DND-41 (cell line): ENCODE measurements around the gene VGLL1.
A peak's percentile ranks its signal among the peaks of the same experiment; 100 is the strongest.

Experiments
- ATAC-seq: fragments of 200-7000 bp; cut with Tn5 transposase; 3 replicates; pipeline ENCODE4 v1.9.1; 2021; ENCODE audit warnings: low read depth; ENCODE audit not compliant: insufficient read depth
- DNase-seq: peaks from one replicate; pipeline ENCODE4 v3.0.0-alpha.2; 2020
- H2AFZ ChIP-seq: 2 replicates; pipeline ENCODE4 v1.6.0; 2012; ENCODE audit warnings: low read depth, low read length
- H3K27ac ChIP-seq: 2 replicates; pipeline ENCODE4 v1.5.1; 2012; ENCODE audit warnings: low read length, inconsistent platforms
- H3K27me3 ChIP-seq: fragments of 200-600 bp; sonication (generic); 2 replicates; pipeline ENCODE4 v1.6.0; 2012; ENCODE audit warnings: low read length, mild to moderate bottlenecking, inconsistent platforms; ENCODE audit not compliant: insufficient read depth, poor library complexity
- H3K36me3 ChIP-seq: 2 replicates; pipeline ENCODE4 v1.5.1; 2012; ENCODE audit warnings: low read length, inconsistent platforms; ENCODE audit not compliant: insufficient read depth
- H3K4me1 ChIP-seq: 2 replicates; pipeline ENCODE4 v1.5.1; 2012; ENCODE audit warnings: mild to moderate bottlenecking, low read length; ENCODE audit not compliant: insufficient read depth
- H3K4me2 ChIP-seq: 2 replicates; pipeline ENCODE4 v1.6.0; 2012; ENCODE audit warnings: mild to moderate bottlenecking, moderate library complexity, low read length, inconsistent platforms; ENCODE audit not compliant: insufficient read depth
- H3K4me3 ChIP-seq, 2 experiments: fragments of 200-600 bp in 1 of 2; shearing (Covaris generic) in 1 of 2; 2 replicates each; pipeline ENCODE4 v1.5.1; 2012 to 2016; ENCODE audit warnings: inconsistent platforms in 2 of 2, low read length in 2 of 2, mild to moderate bottlenecking in 2 of 2, low read depth in 1 of 2, moderate library complexity in 1 of 2
- H3K79me2 ChIP-seq: 2 replicates; pipeline ENCODE4 v1.6.0; 2012; ENCODE audit warnings: low read length, inconsistent platforms; ENCODE audit not compliant: insufficient read depth
- H3K9ac ChIP-seq: 2 replicates; pipeline ENCODE4 v1.6.0; 2012; ENCODE audit warnings: low read depth, mild to moderate bottlenecking, inconsistent platforms, low read length, moderate library complexity
- H3K9me3 ChIP-seq: 2 replicates; pipeline ENCODE4 v1.5.1; 2012; ENCODE audit warnings: low read length, moderate library complexity, mild to moderate bottlenecking, inconsistent platforms; ENCODE audit not compliant: insufficient read depth, severe bottlenecking
- H4K20me1 ChIP-seq: 2 replicates; pipeline ENCODE4 v1.6.0; 2012; ENCODE audit warnings: low read length; ENCODE audit not compliant: insufficient read depth
- EZH2 ChIP-seq: IDR thresholded peaks from 3 replicates; pipeline ENCODE4 v1.6.1; 2012; ENCODE audit warnings: borderline replicate concordance, low read depth, mild to moderate bottlenecking, moderate library complexity, low read length, inconsistent platforms; ENCODE audit not compliant: severe bottlenecking
- TF ChIP-seq, protein P1 (sequence below): IDR thresholded peaks from 2 replicates; pipeline ENCODE4 v1.5.1; 2012; ENCODE audit warnings: borderline replicate concordance, low read length, moderate library complexity, mild to moderate bottlenecking; ENCODE audit not compliant: poor library complexity, severe bottlenecking; ENCODE audit errors: extremely low read depth

VGLL1 gene

DNA sequence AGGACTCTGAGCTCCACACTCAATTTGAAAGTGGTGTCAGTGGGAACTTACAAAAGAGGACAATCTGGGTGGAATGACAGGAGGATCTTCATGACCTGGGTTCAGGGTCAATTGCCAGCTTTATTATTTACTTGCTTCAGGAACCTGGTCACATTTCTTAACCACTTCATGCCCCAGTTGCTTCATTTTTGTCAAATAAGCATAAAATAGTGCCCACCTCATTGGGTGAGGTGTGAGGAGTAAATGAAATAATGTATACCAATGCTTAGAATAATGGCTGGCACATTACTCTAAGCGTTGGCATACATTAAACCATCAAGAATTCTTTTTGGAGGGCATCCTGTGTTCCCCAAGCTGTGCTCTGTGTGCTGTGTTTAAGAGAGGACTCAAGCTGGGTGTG lies 19.4 kb downstream of the VGLL1 start:
- no peak for TF ChIP-seq EZH2
- TF ChIP-seq, protein P1, sequence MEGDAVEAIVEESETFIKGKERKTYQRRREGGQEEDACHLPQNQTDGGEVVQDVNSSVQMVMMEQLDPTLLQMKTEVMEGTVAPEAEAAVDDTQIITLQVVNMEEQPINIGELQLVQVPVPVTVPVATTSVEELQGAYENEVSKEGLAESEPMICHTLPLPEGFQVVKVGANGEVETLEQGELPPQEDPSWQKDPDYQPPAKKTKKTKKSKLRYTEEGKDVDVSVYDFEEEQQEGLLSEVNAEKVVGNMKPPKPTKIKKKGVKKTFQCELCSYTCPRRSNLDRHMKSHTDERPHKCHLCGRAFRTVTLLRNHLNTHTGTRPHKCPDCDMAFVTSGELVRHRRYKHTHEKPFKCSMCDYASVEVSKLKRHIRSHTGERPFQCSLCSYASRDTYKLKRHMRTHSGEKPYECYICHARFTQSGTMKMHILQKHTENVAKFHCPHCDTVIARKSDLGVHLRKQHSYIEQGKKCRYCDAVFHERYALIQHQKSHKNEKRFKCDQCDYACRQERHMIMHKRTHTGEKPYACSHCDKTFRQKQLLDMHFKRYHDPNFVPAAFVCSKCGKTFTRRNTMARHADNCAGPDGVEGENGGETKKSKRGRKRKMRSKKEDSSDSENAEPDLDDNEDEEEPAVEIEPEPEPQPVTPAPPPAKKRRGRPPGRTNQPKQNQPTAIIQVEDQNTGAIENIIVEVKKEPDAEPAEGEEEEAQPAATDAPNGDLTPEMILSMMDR, result no peak
- Histone ChIP-seq H2AFZ (no peak overlapping the region), H3K4me3 (no peak overlapping the region), H3K36me3 (no peaks in the 10 kb centered on the region), H3K27ac (no peak overlapping the region), H3K9me3 (no peaks in the 10 kb centered on the region), H3K9ac (no peak overlapping the region), H3K79me2 (no peaks in the 10 kb centered on the region), H3K4me1 (peaks cover 9% of the 10 kb centered on the region), H3K27me3 (peaks cover 3% of the 10 kb centered on the region), H3K4me2 (no peak overlapping the region), H4K20me1 (no peaks in the 10 kb centered on the region)
- no peak for DNase-seq
- no peak for ATAC-seq

DNA sequence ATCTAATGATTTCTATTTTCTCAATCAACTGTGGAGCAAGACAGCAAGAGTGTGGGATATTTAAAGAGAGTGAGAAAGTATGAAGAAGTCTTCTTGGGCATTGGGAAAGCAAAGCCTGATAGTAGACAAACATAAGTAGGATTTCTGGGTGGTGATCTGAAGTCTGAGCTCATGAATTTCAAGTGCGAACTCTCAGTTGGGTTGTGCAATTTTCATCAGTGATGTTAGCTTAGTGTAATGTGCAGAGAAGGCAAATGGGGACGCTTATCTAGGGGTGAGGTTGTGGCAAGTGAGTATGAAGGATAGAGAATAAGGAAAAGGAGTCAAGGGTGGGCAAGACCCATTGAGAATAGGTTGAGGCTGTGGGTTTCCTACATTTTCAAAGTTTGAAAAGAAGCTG lies 23.7 kb downstream of the VGLL1 start:
- ATAC-seq, result no peak
- no peak overlapping the region for H2AFZ ChIP-seq
- no peak for DNase-seq
- H3K4me2 ChIP-seq, result no peak overlapping the region
- peaks cover 3% of the 10 kb centered on the region for H3K27me3 ChIP-seq
- TF ChIP-seq EZH2, result no peak
- H3K79me2 ChIP-seq, result no peaks in the 10 kb centered on the region
- H3K4me3 ChIP-seq, result no peak overlapping the region
- H3K4me1 ChIP-seq, result no peaks in the 10 kb centered on the region
- H3K9me3 ChIP-seq, result no peaks in the 10 kb centered on the region
- H3K9ac ChIP-seq, result no peak overlapping the region
- no peaks in the 10 kb centered on the region for H4K20me1 ChIP-seq
- H3K27ac ChIP-seq, result no peak overlapping the region
- H3K36me3 ChIP-seq, result no peaks in the 10 kb centered on the region

DNA sequence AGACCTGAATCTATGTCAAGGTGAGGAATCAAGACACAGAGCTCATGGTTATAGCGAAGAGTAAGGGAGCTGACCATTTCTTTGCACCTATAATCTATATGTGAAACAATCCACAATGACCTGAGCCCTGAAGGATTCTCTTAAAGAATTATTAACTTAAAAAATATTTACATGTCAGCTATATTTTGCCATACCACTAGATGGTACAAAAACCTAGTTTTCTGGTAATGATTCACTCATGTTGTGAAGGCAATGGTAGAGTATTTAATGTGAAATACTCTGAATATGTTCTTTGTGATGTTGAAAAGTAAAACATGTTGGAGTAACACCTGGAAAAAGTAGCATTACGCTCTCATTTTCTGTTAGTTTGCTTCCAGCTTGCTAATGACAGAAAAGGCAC lies 40.0 kb downstream of the VGLL1 start:
- no peak overlapping the region for H3K9ac ChIP-seq
- DNase-seq, result no peak

DNA sequence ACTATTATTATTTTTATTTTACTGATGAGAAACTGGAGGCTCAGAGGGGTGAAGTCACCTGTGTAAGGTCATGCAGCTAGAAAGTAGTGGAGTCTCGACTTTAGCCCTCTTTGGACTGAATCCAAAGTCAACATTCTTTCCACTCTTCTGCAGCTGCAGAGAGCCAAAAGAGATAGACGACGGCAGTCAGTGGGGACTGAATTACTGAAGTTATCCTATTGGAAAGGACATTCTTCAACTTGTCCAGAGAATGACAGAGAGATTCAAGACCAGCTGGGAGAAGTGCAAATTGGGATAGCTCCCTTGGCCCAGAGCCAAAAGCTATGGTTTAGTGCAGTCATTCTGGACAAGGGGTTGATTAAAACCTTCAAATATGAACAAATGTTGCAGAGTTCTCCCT lies 42.5 kb downstream of the VGLL1 start:
- TF ChIP-seq, protein P1, result no peak
- TF ChIP-seq EZH2, result no peak
- no peaks in the 10 kb centered on the region for H3K27me3 ChIP-seq
- H2AFZ ChIP-seq, result no peak overlapping the region
- H3K4me2 ChIP-seq, result no peak overlapping the region
- H3K4me1 ChIP-seq, result peaks cover 9% of the 10 kb centered on the region; the same call in 1 of the 2 replicates
- H3K9ac ChIP-seq, result no peak overlapping the region
- H3K79me2 ChIP-seq, result no peaks in the 10 kb centered on the region
- no peak for DNase-seq
- no peak overlapping the region for H3K4me3 ChIP-seq
- no peaks in the 10 kb centered on the region for H3K36me3 ChIP-seq
- H4K20me1 ChIP-seq, result no peaks in the 10 kb centered on the region
- ATAC-seq, result no peak
- no peaks in the 10 kb centered on the region for H3K9me3 ChIP-seq
- no peak overlapping the region for H3K27ac ChIP-seq

More for the DNA sequence above, 40.0 kb downstream of the VGLL1 start:
- TF ChIP-seq, protein P1, result peak; percentile 23
- no peak for TF ChIP-seq EZH2
- H3K4me1 ChIP-seq, result peaks cover 9% of the 10 kb centered on the region; the same call in 1 of the 2 replicates
- H4K20me1 ChIP-seq, result no peaks in the 10 kb centered on the region
- H3K9me3 ChIP-seq, result no peaks in the 10 kb centered on the region
- no peak for ATAC-seq
- H3K36me3 ChIP-seq, result no peaks in the 10 kb centered on the region
- H3K27me3 ChIP-seq, result no peaks in the 10 kb centered on the region
- no peaks in the 10 kb centered on the region for H3K79me2 ChIP-seq
- no peak overlapping the region for H2AFZ ChIP-seq
- H3K4me3 ChIP-seq, result no peak overlapping the region
- H3K27ac ChIP-seq, result no peak overlapping the region
- no peak overlapping the region for H3K4me2 ChIP-seq
